Calu3 (cell line): ENCODE data around the gene ARHGAP26. TPM values are rescaled to one million over a fixed set of nuclear protein-coding genes. Genes with fewer than 3 reads are reported as not detected.
"Not testable (repeated sequence)": the region's sequence is repeated elsewhere in the genome, so short reads cannot be mapped to it uniquely, and the experiment has no call there.

Experiments used
- BruUV-seq: library from RNA; stranded (reverse); fragments of 400-500 nt; replicated peaks from 2 replicates; lab custom pipeline; 2021; lab: Mats Ljungman, UMichigan
- CTCF ChIA-PET: fragments of 300-600 bp; sonication (Branson Sonifier 250); formaldehyde crosslinking; loops from one replicate; lab custom pipeline; 2022; ENCODE audit warnings: antibody characterized with exemption; lab: Charles Lee
- DNase-seq: peaks from one replicate; pipeline ENCODE4 v3.0.0; 2022
- H3K27ac Mint-ChIP-seq: one replicate; pipeline ENCODE4 v1.8.0; 2022; ENCODE audit warnings: mixed read lengths; ENCODE audit not compliant: unreplicated experiment
- H3K27me3 Mint-ChIP-seq: one replicate; pipeline ENCODE4 v1.8.0; 2022; ENCODE audit warnings: mixed read lengths; ENCODE audit not compliant: unreplicated experiment
- H3K36me3 Mint-ChIP-seq: one replicate; pipeline ENCODE4 v1.8.0; 2022; ENCODE audit warnings: mild to moderate bottlenecking, moderate library complexity, mixed read lengths; ENCODE audit not compliant: insufficient read depth, unreplicated experiment
- H3K4me1 Mint-ChIP-seq: one replicate; pipeline ENCODE4 v1.8.0; 2022; ENCODE audit warnings: mild to moderate bottlenecking, low read depth, mixed read lengths; ENCODE audit not compliant: unreplicated experiment
- H3K4me3 Mint-ChIP-seq: one replicate; pipeline ENCODE4 v1.8.0; 2022; ENCODE audit warnings: mild to moderate bottlenecking, low read depth, moderate library complexity, mixed read lengths; ENCODE audit not compliant: unreplicated experiment
- H3K9me3 Mint-ChIP-seq: one replicate; pipeline ENCODE4 v1.8.0; 2022; ENCODE audit warnings: low read depth, mixed read lengths; ENCODE audit not compliant: unreplicated experiment
- CTCF ChIP-seq: fragments of 200-600 bp; IDR thresholded peaks from one replicate; pipeline ENCODE4 v1.8.0; 2022; ENCODE audit warnings: antibody characterized with exemption; ENCODE audit not compliant: unreplicated experiment
- intact Hi-C: fragments of 100-400 bp; cut with micrococcal nuclease; formaldehyde crosslinking; loops from one replicate; pipeline ENCODE4 v1.10.0; 2022; ENCODE audit not compliant: unreplicated experiment
- total RNA-seq: library from RNA; stranded (reverse); gene quantifications from 2 replicates; pipeline ENCODE4 v1.2.3, GENCODE V29; 2022

Gene ARHGAP26
- total RNA-seq, 1 experiment from 2014 or later = 118 TPM

- peaks cover 34% of the 10 kb centered on the region for H3K4me1 Mint-ChIP-seq
- no peak overlapping the region for H3K4me3 Mint-ChIP-seq
- DNase-seq = peak; percentile 37
- H3K36me3 Mint-ChIP-seq = peaks cover 11% of the 10 kb centered on the region
- H3K9me3 Mint-ChIP-seq = no peaks in the 10 kb centered on the region
- H3K27me3 Mint-ChIP-seq = no peaks in the 10 kb centered on the region
- BruUV-seq = no TSS peak
- CTCF ChIA-PET = interaction anchor here (0.6 to 1.3 kb wide), 4 partner anchors 11 to 314 kb away, joined by 3 to 4 read pairs (median 3); no protein-coding TSS in a partner anchor
- TF ChIP-seq CTCF = no peak
- intact Hi-C loops = no loop called here
- peak overlapping the region; percentile 85 for H3K27ac Mint-ChIP-seq
Measured at GRCh38 chr5:142982821-142983200, 212.6 kb downstream of the ARHGAP26 start.

GRCh38 chr5:142984011-142984410 lies 213.8 kb downstream of the ARHGAP26 start:
- no peak for TF ChIP-seq CTCF
- H3K4me1 Mint-ChIP-seq = peaks cover 41% of the 10 kb centered on the region
- no peak overlapping the region for H3K27ac Mint-ChIP-seq
- H3K27me3 Mint-ChIP-seq = no peaks in the 10 kb centered on the region
- CTCF ChIA-PET = no interaction called here
- intact Hi-C loops = no loop called here
- no TSS peak for BruUV-seq
- H3K9me3 Mint-ChIP-seq = peaks cover 5% of the 10 kb centered on the region
- peaks cover 11% of the 10 kb centered on the region for H3K36me3 Mint-ChIP-seq
- DNase-seq = no peak
- no peak overlapping the region for H3K4me3 Mint-ChIP-seq

- peaks cover 36% of the 10 kb centered on the region for H3K4me1 Mint-ChIP-seq
- H3K36me3 Mint-ChIP-seq = peaks cover 11% of the 10 kb centered on the region
- no peak for TF ChIP-seq CTCF
- no peaks in the 10 kb centered on the region for H3K27me3 Mint-ChIP-seq
- no peak overlapping the region for H3K4me3 Mint-ChIP-seq
- peaks cover 7% of the 10 kb centered on the region for H3K9me3 Mint-ChIP-seq
- no peak overlapping the region for H3K27ac Mint-ChIP-seq
- BruUV-seq = no TSS peak
- CTCF ChIA-PET = no interaction called here
- no peak for DNase-seq
- intact Hi-C loops = no loop called here
Measured at GRCh38 chr5:142984525-142984924, 214.3 kb downstream of the ARHGAP26 start.

- BruUV-seq, CTCF ChIA-PET, H3K4me1 Mint-ChIP-seq, intact Hi-C loops, H3K27me3 Mint-ChIP-seq, H3K36me3 Mint-ChIP-seq, DNase-seq, H3K27ac Mint-ChIP-seq, H3K4me3 Mint-ChIP-seq: not testable (repeated sequence)
- peaks cover 11% of the 10 kb centered on the region for H3K9me3 Mint-ChIP-seq
Measured at GRCh38 chr5:142989270-142989669, 219.1 kb downstream of the ARHGAP26 start.

- CTCF ChIA-PET, H3K27ac Mint-ChIP-seq, H3K4me1 Mint-ChIP-seq, intact Hi-C loops, BruUV-seq, H3K4me3 Mint-ChIP-seq, H3K27me3 Mint-ChIP-seq, H3K36me3 Mint-ChIP-seq, DNase-seq: not testable (repeated sequence)
- peaks cover 11% of the 10 kb centered on the region for H3K9me3 Mint-ChIP-seq
Measured at GRCh38 chr5:142990073-142990472, 219.9 kb downstream of the ARHGAP26 start.
